GM21447 (cell line): ENCODE results near the gene C10orf95.

Experiments used
- ATAC-seq: cut with Tn5 transposase; IDR thresholded peaks from one replicate; pipeline ENCODE4 v1.9.1; 2021; ENCODE audit not compliant: unreplicated experiment

The C10orf95 gene

GRCh38 chr10:102404361-102405107 is 46.8 kb downstream of the C10orf95 start:
- no peak for ATAC-seq

- ATAC-seq, result no peak
Observed at GRCh38 chr10:102403115-102403514, 48.2 kb downstream of the C10orf95 start.

GRCh38 chr10:102402512-102402896 is 48.8 kb downstream of the C10orf95 start:
- ATAC-seq, result no peak

- ATAC-seq, result no peak
Observed at GRCh38 chr10:102401735-102402511, 49.4 kb downstream of the C10orf95 start.

- no peak for ATAC-seq
Observed at GRCh38 chr10:102401342-102401654, 50.0 kb downstream of the C10orf95 start.

- ATAC-seq, result no peak
Observed at GRCh38 chr10:102400598-102401341, 50.6 kb downstream of the C10orf95 start.

- ATAC-seq, result no peak
Observed at GRCh38 chr10:102400076-102400475, 51.3 kb downstream of the C10orf95 start.
